Lower lobe of right lung (tissue), 2 donors: Measurements from ENCODE around the gene RAI14. TPM values are rescaled to one million over a fixed set of nuclear protein-coding genes. Genes with fewer than 3 reads are reported as not detected.
"Not testable (repeated sequence)": the region's sequence is repeated elsewhere in the genome, so short reads cannot be mapped to it uniquely, and the experiment has no call there.

Experiments used
- ATAC-seq, 2 donors: fragments of 200-7000 bp; cut with Tn5 transposase; one replicate each; pipeline ENCODE4 v1.9.1; 2020 to 2022; ENCODE audit warnings: mild to moderate bottlenecking in 2 of 2, moderate library complexity in 2 of 2
- DNase-seq: peaks from one replicate; pipeline ENCODE4 v3.0.0-alpha.2; 2020
- H3K27ac ChIP-seq: fragments of 200-600 bp; one replicate; pipeline ENCODE4 v1.8.0; 2022
- H3K27me3 ChIP-seq: fragments of 200-600 bp; one replicate; pipeline ENCODE4 v1.8.0; 2022; ENCODE audit warnings: low read depth
- H3K36me3 ChIP-seq: fragments of 200-600 bp; one replicate; pipeline ENCODE4 v1.8.0; 2022; ENCODE audit warnings: mild to moderate bottlenecking
- H3K4me1 ChIP-seq: fragments of 200-600 bp; one replicate; pipeline ENCODE4 v1.8.0; 2022
- H3K4me3 ChIP-seq: fragments of 200-600 bp; one replicate; pipeline ENCODE4 v1.8.0; 2022; ENCODE audit warnings: mild to moderate bottlenecking
- H3K9me3 ChIP-seq: fragments of 200-600 bp; one replicate; pipeline ENCODE4 v1.8.0; 2022
- intact Hi-C: fragments of 100-400 bp; cut with DNase I; formaldehyde crosslinking; loops from one replicate; pipeline ENCODE4 v1.11.0; 2022
- total RNA-seq: library from RNA; stranded (reverse); fragmentation: NEBNext Ultra II Directional; extraction: Animal tissue kit (Norgen Biotek cat#: 25700); gene quantifications from one replicate; pipeline ENCODE4 v1.2.1, GENCODE V29; 2021
- TF ChIP-seq, protein P1 (sequence below): fragments of 200-600 bp; IDR thresholded peaks from one replicate; pipeline ENCODE4 v1.8.0; 2022; ENCODE audit warnings: antibody characterized with exemption, mild to moderate bottlenecking
- donor health status: DM: no; HTN: yes; CAD: no; lungs with severe emphysema.

RAI14 gene
- total RNA-seq, 1 donor from 2014 or later = 66.8 TPM

DNA sequence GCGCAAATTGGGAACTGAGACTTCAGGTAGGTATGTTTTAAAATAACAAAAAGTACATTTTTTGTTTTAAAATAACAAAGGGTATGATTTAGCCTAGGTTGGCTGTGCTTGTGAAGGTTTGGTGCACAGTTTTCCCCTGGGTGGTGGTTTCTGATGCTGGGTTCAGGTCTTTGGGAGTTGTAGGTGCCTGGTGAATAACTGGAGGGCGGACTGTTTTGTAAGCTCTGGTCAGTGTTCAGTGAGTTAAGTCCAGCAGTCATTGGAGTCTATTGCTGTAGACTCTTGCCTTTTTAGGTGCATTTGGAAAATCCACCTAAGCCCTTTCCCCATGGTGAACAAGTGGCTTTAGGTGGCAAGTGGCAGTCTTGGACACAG lies 43.9 kb downstream of the RAI14 start:
- ATAC-seq (peak in 1 of 2 donors; percentile 4), DNase-seq (no peak)
- no peak overlapping the region for H3K4me3 ChIP-seq
- TF ChIP-seq, protein P1, sequence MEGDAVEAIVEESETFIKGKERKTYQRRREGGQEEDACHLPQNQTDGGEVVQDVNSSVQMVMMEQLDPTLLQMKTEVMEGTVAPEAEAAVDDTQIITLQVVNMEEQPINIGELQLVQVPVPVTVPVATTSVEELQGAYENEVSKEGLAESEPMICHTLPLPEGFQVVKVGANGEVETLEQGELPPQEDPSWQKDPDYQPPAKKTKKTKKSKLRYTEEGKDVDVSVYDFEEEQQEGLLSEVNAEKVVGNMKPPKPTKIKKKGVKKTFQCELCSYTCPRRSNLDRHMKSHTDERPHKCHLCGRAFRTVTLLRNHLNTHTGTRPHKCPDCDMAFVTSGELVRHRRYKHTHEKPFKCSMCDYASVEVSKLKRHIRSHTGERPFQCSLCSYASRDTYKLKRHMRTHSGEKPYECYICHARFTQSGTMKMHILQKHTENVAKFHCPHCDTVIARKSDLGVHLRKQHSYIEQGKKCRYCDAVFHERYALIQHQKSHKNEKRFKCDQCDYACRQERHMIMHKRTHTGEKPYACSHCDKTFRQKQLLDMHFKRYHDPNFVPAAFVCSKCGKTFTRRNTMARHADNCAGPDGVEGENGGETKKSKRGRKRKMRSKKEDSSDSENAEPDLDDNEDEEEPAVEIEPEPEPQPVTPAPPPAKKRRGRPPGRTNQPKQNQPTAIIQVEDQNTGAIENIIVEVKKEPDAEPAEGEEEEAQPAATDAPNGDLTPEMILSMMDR = no peak
- H3K36me3 ChIP-seq = no peaks in the 10 kb centered on the region
- H3K4me1 ChIP-seq = peaks cover 15% of the 10 kb centered on the region
- H3K27me3 ChIP-seq = no peaks in the 10 kb centered on the region
- intact Hi-C loops = no loop called here
- no peaks in the 10 kb centered on the region for H3K9me3 ChIP-seq
- peak overlapping the region; percentile 53 for H3K27ac ChIP-seq

DNA sequence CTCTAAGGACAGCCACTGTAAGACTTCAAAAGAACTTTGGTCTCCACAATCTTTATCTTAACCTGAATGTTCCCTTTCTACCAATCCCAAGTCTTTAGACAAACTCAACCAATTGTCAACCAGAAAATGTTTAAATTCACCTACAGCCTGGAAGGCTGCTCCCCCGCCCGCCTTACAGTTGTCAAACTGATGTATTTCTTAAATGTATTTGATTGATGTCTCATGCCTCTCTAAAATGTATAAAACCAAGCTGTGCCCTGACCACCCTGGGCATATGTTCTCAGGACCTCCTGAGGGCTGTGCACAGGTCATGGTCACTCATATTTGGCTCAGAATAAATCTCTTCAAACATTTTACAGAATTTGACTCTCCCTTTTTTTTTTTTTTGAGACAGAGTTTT lies 45.3 kb downstream of the RAI14 start:
- intact Hi-C loops, H3K4me3 ChIP-seq, H3K27ac ChIP-seq, H3K36me3 ChIP-seq, H3K9me3 ChIP-seq, ATAC-seq, DNase-seq, H3K27me3 ChIP-seq: not testable (repeated sequence)
- H3K4me1 ChIP-seq = peaks cover 12% of the 10 kb centered on the region

GRCh38 chr5:34703767-34704713 lies 47.9 kb downstream of the RAI14 start:
- TF ChIP-seq, protein P1 = no peak
- H3K4me1 ChIP-seq = peaks cover 6% of the 10 kb centered on the region
- intact Hi-C loops = no loop called here
- no peaks in the 10 kb centered on the region for H3K36me3 ChIP-seq
- H3K27me3 ChIP-seq = no peaks in the 10 kb centered on the region
- ATAC-seq (no peak), DNase-seq (no peak)
- no peaks in the 10 kb centered on the region for H3K9me3 ChIP-seq
- H3K27ac ChIP-seq = no peak overlapping the region
- H3K4me3 ChIP-seq = no peak overlapping the region

- DNase-seq = no peak
- Histone ChIP-seq H3K9me3 (no peaks in the 10 kb centered on the region), H3K4me1 (peaks cover 9% of the 10 kb centered on the region), H3K36me3 (no peaks in the 10 kb centered on the region), H3K27ac (no peak overlapping the region), H3K27me3 (no peaks in the 10 kb centered on the region), H3K4me3 (no peak overlapping the region)
- TF ChIP-seq, protein P1 = no peak
- no peak for ATAC-seq
- intact Hi-C loops = no loop called here
Measured at GRCh38 chr5:34706084-34706483, 50.0 kb downstream of the RAI14 start.

- Histone ChIP-seq H3K9me3 (no peaks in the 10 kb centered on the region), H3K4me3 (no peak overlapping the region), H3K27me3 (no peaks in the 10 kb centered on the region), H3K4me1 (peaks cover 9% of the 10 kb centered on the region), H3K27ac (no peak overlapping the region), H3K36me3 (no peaks in the 10 kb centered on the region)
- DNase-seq (no peak), ATAC-seq (no peak)
- intact Hi-C loops = no loop called here
- TF ChIP-seq, protein P1 = no peak
Measured at GRCh38 chr5:34707451-34708107, 51.5 kb downstream of the RAI14 start.

DNA sequence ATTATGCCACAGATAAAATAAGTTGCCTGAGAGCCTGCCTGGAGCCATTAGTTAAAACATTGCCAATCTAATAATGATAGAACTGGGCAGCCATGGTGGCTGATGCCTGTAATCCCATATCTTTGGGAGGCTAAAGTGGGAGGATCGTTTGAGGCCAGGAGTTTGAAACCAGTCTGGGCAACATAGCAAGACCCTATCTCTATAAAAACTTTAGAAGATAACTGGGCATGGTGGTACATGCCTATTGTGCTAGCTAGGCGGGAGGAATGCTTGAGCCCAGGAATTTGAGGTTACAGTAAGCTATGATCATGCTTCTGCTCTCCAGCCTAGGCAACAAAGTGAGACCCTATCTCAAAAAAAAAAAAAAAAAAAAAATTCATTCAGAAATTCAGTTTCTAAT lies 52.6 kb downstream of the RAI14 start:
- H3K4me1 ChIP-seq = peaks cover 9% of the 10 kb centered on the region
- intact Hi-C loops = no loop called here
- no peaks in the 10 kb centered on the region for H3K36me3 ChIP-seq
- no peak for DNase-seq
- no peak overlapping the region for H3K4me3 ChIP-seq
- no peak for ATAC-seq
- no peak overlapping the region for H3K27ac ChIP-seq
- no peaks in the 10 kb centered on the region for H3K27me3 ChIP-seq
- H3K9me3 ChIP-seq = no peaks in the 10 kb centered on the region
- TF ChIP-seq, protein P1 = no peak
